GM18520 (cell line): ENCODE data around the gene CHST3.

Source experiments
- ATAC-seq: cut with Tn5 transposase; IDR thresholded peaks from one replicate; pipeline ENCODE4 v1.9.1; 2021; ENCODE audit not compliant: unreplicated experiment

The CHST3 gene

GRCh38 chr10:72009425-72010081, 45.4 kb downstream of the CHST3 start:
- ATAC-seq: no peak

- no peak for ATAC-seq
Measured at GRCh38 chr10:72010234-72010973, 46.2 kb downstream of the CHST3 start.

GRCh38 chr10:72011016-72011415, 46.8 kb downstream of the CHST3 start:
- ATAC-seq: no peak

- ATAC-seq: no peak
Measured at GRCh38 chr10:72011468-72011867, 47.3 kb downstream of the CHST3 start.

GRCh38 chr10:72011976-72012512, 47.8 kb downstream of the CHST3 start:
- ATAC-seq: no peak

- ATAC-seq: no peak
Measured at GRCh38 chr10:72012796-72013195, 48.6 kb downstream of the CHST3 start.

GRCh38 chr10:72013202-72013945, 49.2 kb downstream of the CHST3 start:
- ATAC-seq: no peak

- no peak for ATAC-seq
Measured at GRCh38 chr10:72014197-72014596, 50.0 kb downstream of the CHST3 start.

- ATAC-seq: no peak
Measured at GRCh38 chr10:72014785-72015480, 50.7 kb downstream of the CHST3 start.

- no peak for ATAC-seq
Measured at GRCh38 chr10:72015841-72016240, 51.6 kb downstream of the CHST3 start.

- no peak for ATAC-seq
Measured at GRCh38 chr10:72016608-72017300, 52.6 kb downstream of the CHST3 start.

- ATAC-seq: no peak
Measured at GRCh38 chr10:72019085-72019876, 55.1 kb downstream of the CHST3 start.

- ATAC-seq: no peak
Measured at GRCh38 chr10:72020914-72021809, 57.0 kb downstream of the CHST3 start.

GRCh38 chr10:72022228-72022627, 58.0 kb downstream of the CHST3 start:
- no peak for ATAC-seq

- ATAC-seq: no peak
Measured at GRCh38 chr10:72024596-72024995, 60.4 kb downstream of the CHST3 start.

- no peak for ATAC-seq
Measured at GRCh38 chr10:72025400-72025799, 61.2 kb downstream of the CHST3 start.

GRCh38 chr10:72025832-72026231, 61.6 kb downstream of the CHST3 start:
- no peak for ATAC-seq

- no peak for ATAC-seq
Measured at GRCh38 chr10:72026278-72027111, 62.3 kb downstream of the CHST3 start.
